Uterus (tissue), 4 donors: ENCODE measurements around the gene SPESP1. TPM values are rescaled to one million over a fixed set of nuclear protein-coding genes. Genes with fewer than 3 reads are reported as not detected.
"Not testable (repeated sequence)": the region's sequence is repeated elsewhere in the genome, so short reads cannot be mapped to it uniquely, and the experiment has no call there.

ENCODE experiments used
- DNase-seq, 2 donors: peaks; one replicate each; pipeline ENCODE4 v3.0.0-alpha.2; 2019 to 2020
- H3K27ac ChIP-seq, 2 donors: fragments of 200-600 bp; sonication (generic); 1 replicate in 1 of 2; 2 replicates in 1 of 2; pipeline ENCODE4 v1.5.1; 2016 to 2018
- H3K27me3 ChIP-seq, 2 donors: fragments of 200-600 bp; sonication (generic); one replicate each; pipeline ENCODE4 v1.5.1; 2018 to 2019; ENCODE audit warnings: control low read depth in 1 of 2
- H3K36me3 ChIP-seq, 2 donors: fragments of 200-600 bp; sonication (generic); one replicate each; pipeline ENCODE4 v1.5.1; 2019; ENCODE audit warnings: control low read depth in 1 of 2
- H3K4me1 ChIP-seq, 2 donors: fragments of 200-600 bp; sonication (generic); one replicate each; pipeline ENCODE4 v1.5.1; 2018 to 2019; ENCODE audit warnings: control low read depth in 1 of 2
- H3K4me3 ChIP-seq, 2 donors: fragments of 200-600 bp; sonication (generic); 1 replicate in 1 of 2; 2 replicates in 1 of 2; pipeline ENCODE4 v1.5.1; 2018 to 2019; ENCODE audit warnings: mild to moderate bottlenecking in 1 of 2
- H3K9me3 ChIP-seq, 2 donors: fragments of 200-600 bp; sonication (generic); one replicate each; pipeline ENCODE4 v1.5.1; 2019; ENCODE audit warnings: control low read depth in 1 of 2
- POLR2A ChIP-seq, 2 donors: fragments of 450-650 bp; IDR thresholded peaks; one replicate each; pipeline ENCODE4 v1.6.1; 2016; ENCODE audit warnings: antibody characterized with exemption in 2 of 2, mild to moderate bottlenecking in 1 of 2, moderate library complexity in 1 of 2
- intact Hi-C: fragments of 100-400 bp; cut with DNase I; formaldehyde crosslinking; loops from one replicate; pipeline ENCODE4 v1.15.1; 2023; ENCODE audit warnings: low total_unique reads
- total RNA-seq, 4 donors: library from RNA; depleted of rRNA in 3 of 4; stranded (reverse); fragments of >200 nt in 3 of 4; gene quantifications; one replicate each; pipeline versions ENCODE4 v1.1.0 to v1.2.4, GENCODE V29; 2014 to 2023
- TF ChIP-seq, protein P1 (sequence below), 4 experiments: fragments of 200-600 bp in 2 of 4; fragments of 450-650 bp in 2 of 4; sonication (generic) in 2 of 4; IDR thresholded peaks; one replicate each; pipeline ENCODE4 v1.5.1; 2016 to 2019; ENCODE audit warnings: antibody characterized with exemption in 4 of 4, mild to moderate bottlenecking in 2 of 4, moderate library complexity in 1 of 4
- donor health status: DM: yes; HTN: yes; CAD: no.

SPESP1 gene
- total RNA-seq, 4 donors from 2014 or later = 1.4 to 6.8 (median 4.2) TPM

DNA sequence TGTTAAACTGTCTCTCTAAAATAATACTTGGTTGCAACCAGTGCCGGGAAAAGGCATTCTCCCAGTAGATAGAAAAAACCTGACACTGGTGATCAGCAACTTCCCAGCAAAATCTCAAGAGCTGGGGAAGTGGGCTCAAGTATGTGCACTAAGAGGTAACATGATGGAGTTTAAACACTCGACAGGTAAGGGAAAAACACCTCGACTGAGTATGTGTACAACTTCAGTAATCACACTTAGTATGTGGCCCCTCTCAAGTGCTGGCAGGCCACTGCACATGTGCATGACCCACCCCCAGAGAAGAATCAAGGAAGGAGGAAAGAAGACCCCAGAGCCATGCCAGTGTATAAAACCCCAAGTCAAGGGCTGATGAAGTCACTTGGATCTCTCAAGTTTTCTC lies 27.4 kb downstream of the SPESP1 start:
- no peak for DNase-seq
- Histone ChIP-seq H3K4me3 (no peak overlapping the region), H3K4me1 (no peaks in the 10 kb centered on the region), H3K27ac (no peak overlapping the region), H3K9me3 (no peaks in the 10 kb centered on the region), H3K36me3 (no peaks in the 10 kb centered on the region), H3K27me3 (no peaks in the 10 kb centered on the region)
- intact Hi-C loops = no loop called here
- TF ChIP-seq, protein P1, sequence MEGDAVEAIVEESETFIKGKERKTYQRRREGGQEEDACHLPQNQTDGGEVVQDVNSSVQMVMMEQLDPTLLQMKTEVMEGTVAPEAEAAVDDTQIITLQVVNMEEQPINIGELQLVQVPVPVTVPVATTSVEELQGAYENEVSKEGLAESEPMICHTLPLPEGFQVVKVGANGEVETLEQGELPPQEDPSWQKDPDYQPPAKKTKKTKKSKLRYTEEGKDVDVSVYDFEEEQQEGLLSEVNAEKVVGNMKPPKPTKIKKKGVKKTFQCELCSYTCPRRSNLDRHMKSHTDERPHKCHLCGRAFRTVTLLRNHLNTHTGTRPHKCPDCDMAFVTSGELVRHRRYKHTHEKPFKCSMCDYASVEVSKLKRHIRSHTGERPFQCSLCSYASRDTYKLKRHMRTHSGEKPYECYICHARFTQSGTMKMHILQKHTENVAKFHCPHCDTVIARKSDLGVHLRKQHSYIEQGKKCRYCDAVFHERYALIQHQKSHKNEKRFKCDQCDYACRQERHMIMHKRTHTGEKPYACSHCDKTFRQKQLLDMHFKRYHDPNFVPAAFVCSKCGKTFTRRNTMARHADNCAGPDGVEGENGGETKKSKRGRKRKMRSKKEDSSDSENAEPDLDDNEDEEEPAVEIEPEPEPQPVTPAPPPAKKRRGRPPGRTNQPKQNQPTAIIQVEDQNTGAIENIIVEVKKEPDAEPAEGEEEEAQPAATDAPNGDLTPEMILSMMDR (IDR thresholded peaks at IDR 0.05) = no peak
- TF ChIP-seq POLR2A (IDR thresholded peaks at IDR 0.05) = no peak

DNA sequence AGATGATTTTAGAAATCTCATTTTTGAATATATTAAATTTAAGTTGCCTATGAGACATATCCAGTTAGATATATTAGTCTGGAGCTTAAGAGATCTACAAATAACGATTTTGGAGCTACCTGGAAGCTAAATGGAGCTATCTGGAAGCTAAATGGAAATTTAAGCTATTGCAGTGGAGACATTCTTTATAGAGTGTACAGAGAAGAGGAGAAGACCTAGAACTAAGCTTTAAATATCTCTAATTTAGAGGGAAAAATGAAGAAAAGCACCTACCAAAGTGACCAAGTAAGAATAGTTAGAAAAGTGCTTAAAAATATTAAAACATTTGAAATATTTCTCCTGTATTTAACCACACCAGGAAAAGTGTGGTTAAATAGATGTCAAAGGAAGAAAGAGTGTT lies 28.3 kb downstream of the SPESP1 start:
- intact Hi-C loops = no loop called here
- no peaks in the 10 kb centered on the region for H3K27me3 ChIP-seq
- H3K27ac ChIP-seq = no peak overlapping the region
- H3K36me3 ChIP-seq = no peaks in the 10 kb centered on the region
- TF ChIP-seq POLR2A (IDR thresholded peaks at IDR 0.05) = no peak
- TF ChIP-seq, protein P1 (IDR thresholded peaks at IDR 0.05) = no peak
- no peak for DNase-seq
- H3K4me1 ChIP-seq = no peaks in the 10 kb centered on the region
- H3K4me3 ChIP-seq = no peak overlapping the region
- H3K9me3 ChIP-seq = no peaks in the 10 kb centered on the region

DNA sequence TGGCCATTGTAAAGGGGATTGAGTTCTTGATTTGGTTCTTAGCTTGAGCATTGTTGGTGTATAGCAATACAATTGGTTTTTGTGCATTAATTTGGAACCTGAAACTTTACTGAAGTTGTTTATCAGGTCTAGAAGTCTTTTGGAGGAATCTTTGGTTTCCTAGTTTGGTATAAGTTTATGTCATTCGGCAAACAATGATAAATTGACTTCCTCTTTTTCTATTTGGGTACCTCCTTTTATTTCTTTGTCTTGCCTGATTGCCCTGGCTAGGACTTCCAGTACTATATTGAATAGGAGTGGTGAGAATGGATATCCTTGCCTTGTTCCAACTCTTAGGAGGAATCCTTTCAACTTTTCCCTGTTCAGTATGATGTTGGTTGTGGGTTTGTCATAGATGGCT lies 32.1 kb downstream of the SPESP1 start:
- H3K9me3 ChIP-seq = no peaks in the 10 kb centered on the region
- intact Hi-C loops = no loop called here
- H3K4me3 ChIP-seq = no peak overlapping the region
- no peak for TF ChIP-seq POLR2A (IDR thresholded peaks at IDR 0.05)
- TF ChIP-seq, protein P1 (IDR thresholded peaks at IDR 0.05) = no peak
- no peak overlapping the region for H3K27ac ChIP-seq
- H3K4me1 ChIP-seq = no peaks in the 10 kb centered on the region
- H3K36me3 ChIP-seq = no peaks in the 10 kb centered on the region
- H3K27me3 ChIP-seq = no peaks in the 10 kb centered on the region
- DNase-seq = no peak

DNA sequence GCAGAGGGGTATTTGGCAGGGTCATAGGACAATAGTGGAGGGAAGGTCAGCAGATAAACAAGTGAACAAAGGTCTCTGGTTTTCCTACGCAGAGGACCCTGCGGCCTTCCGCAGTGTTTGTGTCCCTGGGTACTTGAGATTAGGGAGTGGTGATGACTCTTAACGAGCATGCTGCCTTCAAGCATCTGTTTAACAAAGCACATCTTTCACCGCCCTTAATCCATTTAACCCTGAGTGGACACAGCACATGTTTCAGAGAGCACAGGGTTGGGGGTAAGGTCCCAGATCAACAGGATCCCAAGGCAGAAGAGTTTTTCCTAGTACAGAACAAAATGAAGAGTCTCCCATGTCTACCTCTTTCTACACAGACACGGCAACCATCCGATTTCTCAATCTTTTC lies 33.4 kb downstream of the SPESP1 start:
- H3K27ac ChIP-seq, DNase-seq, H3K9me3 ChIP-seq, H3K4me1 ChIP-seq, intact Hi-C loops, H3K36me3 ChIP-seq, H3K27me3 ChIP-seq, H3K4me3 ChIP-seq: not testable (repeated sequence)

DNA sequence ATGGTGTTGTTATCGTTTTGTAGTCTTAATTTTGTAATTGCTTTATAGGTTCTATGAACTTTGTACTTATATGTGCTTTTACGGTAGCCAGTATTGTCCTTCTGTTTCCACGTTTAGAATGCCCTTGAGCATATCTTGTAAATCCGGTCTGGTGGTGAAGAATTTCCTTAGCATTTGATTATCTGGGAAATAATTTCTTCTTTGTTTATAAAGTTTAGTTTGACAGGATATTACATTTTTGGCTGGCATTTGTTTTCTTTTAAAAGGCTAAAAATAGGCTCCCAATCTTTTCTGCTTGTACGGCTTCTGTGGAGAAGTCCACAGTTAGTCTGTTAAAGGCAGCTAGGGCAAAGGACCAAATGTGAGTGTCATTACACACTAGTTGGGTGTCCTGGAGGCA lies 36.7 kb downstream of the SPESP1 start:
- no peaks in the 10 kb centered on the region for H3K4me1 ChIP-seq
- peaks cover 0 to 6% of the 10 kb centered on the region in 2 donors for H3K9me3 ChIP-seq
- no peak for DNase-seq
- no peak for TF ChIP-seq POLR2A (IDR thresholded peaks at IDR 0.05)
- H3K36me3 ChIP-seq = no peaks in the 10 kb centered on the region
- H3K27me3 ChIP-seq = no peaks in the 10 kb centered on the region
- intact Hi-C loops = no loop called here
- no peak overlapping the region for H3K4me3 ChIP-seq
- no peak overlapping the region for H3K27ac ChIP-seq

DNA sequence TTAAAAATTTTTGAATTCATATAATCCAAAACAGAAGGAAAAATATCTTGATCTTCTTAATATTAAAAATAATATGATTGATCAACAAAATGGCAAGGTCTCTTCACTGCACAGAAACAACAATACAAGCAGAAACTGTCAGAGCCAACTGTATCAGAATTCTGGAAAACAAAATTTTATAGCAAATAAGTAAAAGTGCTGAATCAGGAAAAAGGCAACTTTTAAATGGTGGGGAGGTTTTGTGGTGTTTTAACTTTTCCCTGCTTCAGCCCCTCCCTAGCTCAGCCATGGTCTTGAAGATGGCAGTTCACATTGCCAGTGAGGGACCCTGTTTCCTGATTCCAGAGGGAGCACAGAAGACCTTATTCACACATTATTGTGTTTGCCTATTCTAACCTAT lies 37.6 kb downstream of the SPESP1 start:
- intact Hi-C loops = no loop called here
- TF ChIP-seq, protein P1 (IDR thresholded peaks at IDR 0.05) = no peak
- no peak for TF ChIP-seq POLR2A (IDR thresholded peaks at IDR 0.05)
- H3K9me3 ChIP-seq = peaks cover 0 to 6% of the 10 kb centered on the region in 2 donors
- H3K4me3 ChIP-seq = no peak overlapping the region
- H3K36me3 ChIP-seq = no peaks in the 10 kb centered on the region
- H3K4me1 ChIP-seq = no peaks in the 10 kb centered on the region
- H3K27me3 ChIP-seq = no peaks in the 10 kb centered on the region
- no peak overlapping the region for H3K27ac ChIP-seq
- DNase-seq = no peak
